IMR-90 (cell line): ENCODE data around the gene RHO. TPM values are rescaled to one million over a fixed set of nuclear protein-coding genes. Genes with fewer than 3 reads are reported as not detected.

Source experiments
- ATAC-seq: fragments of 200-7000 bp; cut with Tn5 transposase; 2 replicates; pipeline ENCODE4 v1.9.1; 2020; ENCODE audit warnings: low read depth, mild to moderate bottlenecking, moderate library complexity
- BruUV-seq: library from RNA; stranded (reverse); fragments of 400-500 nt; replicated peaks from 2 replicates; lab custom pipeline; 2021; lab: Mats Ljungman, UMichigan
- CTCF ChIA-PET: fragments of 300-600 bp; formaldehyde crosslinking; extraction: SDS; loops from one replicate; lab custom pipeline; 2021; ENCODE audit warnings: antibody characterized with exemption; lab: Yijun Ruan, JAX
- POLR2A ChIA-PET: fragments of 300-600 bp; sonication (Branson Sonifier 250); formaldehyde crosslinking; loops from one replicate; lab custom pipeline; 2022; ENCODE audit warnings: antibody characterized with exemption; ENCODE audit not compliant: unreplicated experiment; lab: Charles Lee
- DNase-seq: peaks from one replicate; pipeline ENCODE4 v3.0.0; 2013
- H2AFZ ChIP-seq: replicated peaks from 2 replicates; pipeline ENCODE3; 2013; ENCODE audit warnings: low read length, mild to moderate bottlenecking; ENCODE audit not compliant: poor library complexity
- H2AK5ac ChIP-seq: 2 replicates; pipeline ENCODE4 v1.6.1; 2013; ENCODE audit warnings: low read depth, low read length, inconsistent platforms
- H2AK9ac ChIP-seq: replicated peaks from 2 replicates; pipeline ENCODE3; 2013; ENCODE audit warnings: mild to moderate bottlenecking, low read depth, low read length, moderate library complexity; ENCODE audit not compliant: poor library complexity
- H2BK120ac ChIP-seq: 2 replicates; pipeline ENCODE4 v1.6.1; 2013; ENCODE audit warnings: low read depth, low read length, inconsistent platforms
- H2BK15ac ChIP-seq: 3 replicates; pipeline ENCODE4 v1.6.1; 2013; ENCODE audit warnings: low read depth, low read length, inconsistent platforms
- H2BK20ac ChIP-seq: 2 replicates; pipeline ENCODE4 v1.6.1; 2013; ENCODE audit warnings: low read depth, mild to moderate bottlenecking, inconsistent platforms, low read length, moderate library complexity
- H2BK5ac ChIP-seq: 2 replicates; pipeline ENCODE4 v1.6.1; 2013; ENCODE audit warnings: mild to moderate bottlenecking, low read depth, low read length, inconsistent platforms; ENCODE audit not compliant: poor library complexity, severe bottlenecking
- H3K14ac ChIP-seq: replicated peaks from 2 replicates; pipeline ENCODE4 v1.6.1; 2013; ENCODE audit warnings: low read depth, low read length, inconsistent platforms
- H3K18ac ChIP-seq: 2 replicates; pipeline ENCODE4 v1.6.1; 2013; ENCODE audit warnings: low read depth, low read length, control low read depth
- H3K23ac ChIP-seq: 2 replicates; pipeline ENCODE4 v1.6.1; 2013; ENCODE audit warnings: low read depth, low read length, inconsistent platforms
- H3K27ac ChIP-seq: 2 replicates; pipeline ENCODE4 v1.5.1; 2013; ENCODE audit warnings: mild to moderate bottlenecking, control low read depth, low read length; ENCODE audit not compliant: insufficient read depth
- H3K27me3 ChIP-seq: 2 replicates; pipeline ENCODE4 v1.6.1; 2013; ENCODE audit warnings: low read length; ENCODE audit not compliant: control insufficient read depth, insufficient read depth
- H3K36me3 ChIP-seq: 2 replicates; pipeline ENCODE4 v1.6.1; 2013; ENCODE audit warnings: low read length, mixed read lengths; ENCODE audit not compliant: control insufficient read depth, insufficient read depth
- H3K4ac ChIP-seq: 2 replicates; pipeline ENCODE4 v1.6.1; 2013; ENCODE audit warnings: low read depth, low read length, inconsistent platforms
- H3K4me1 ChIP-seq: 2 replicates; pipeline ENCODE4 v1.6.1; 2013; ENCODE audit warnings: low read length, mixed read lengths; ENCODE audit not compliant: control insufficient read depth, insufficient read depth
- H3K4me2 ChIP-seq: 2 replicates; pipeline ENCODE4 v1.6.1; 2013; ENCODE audit warnings: low read depth, mild to moderate bottlenecking, control low read depth, low read length, moderate library complexity
- H3K4me3 ChIP-seq: 2 replicates; pipeline ENCODE4 v1.5.1; 2013; ENCODE audit warnings: low read depth, mild to moderate bottlenecking, control low read depth, low read length, moderate library complexity; ENCODE audit not compliant: insufficient read depth
- H3K56ac ChIP-seq: 2 replicates; pipeline ENCODE4 v1.6.1; 2013; ENCODE audit warnings: low read length, inconsistent platforms; ENCODE audit not compliant: insufficient read depth; ENCODE audit errors: extremely low read depth
- H3K79me1 ChIP-seq, 2 experiments: 2 replicates each; pipeline ENCODE4 v1.6.1; 2013; ENCODE audit warnings: low read length in 2 of 2, inconsistent platforms in 1 of 2, low read depth in 1 of 2
- H3K9ac ChIP-seq: 2 replicates; pipeline ENCODE4 v1.6.1; 2013; ENCODE audit warnings: low read depth, low read length, control low read depth
- H3K9me1 ChIP-seq: 2 replicates; pipeline ENCODE4 v1.6.1; 2013; ENCODE audit warnings: low read length, inconsistent platforms; ENCODE audit not compliant: insufficient read depth
- H3K9me3 ChIP-seq: 2 replicates; pipeline ENCODE4 v1.6.1; 2013; ENCODE audit warnings: low read length; ENCODE audit not compliant: control insufficient read depth, insufficient read depth
- H4K20me1 ChIP-seq: 2 replicates; pipeline ENCODE4 v1.6.1; 2013; ENCODE audit warnings: low read length, inconsistent platforms; ENCODE audit not compliant: insufficient read depth
- H4K5ac ChIP-seq: 2 replicates; pipeline ENCODE4 v1.6.1; 2013; ENCODE audit warnings: mild to moderate bottlenecking, low read depth, low read length, control low read depth
- H4K8ac ChIP-seq, 2 experiments: 2 replicates each; pipeline ENCODE4 v1.6.1; 2013; ENCODE audit warnings: low read depth in 2 of 2, low read length in 2 of 2, control low read depth in 1 of 2, inconsistent platforms in 1 of 2
- H4K91ac ChIP-seq: 2 replicates; pipeline ENCODE4 v1.6.1; 2013; ENCODE audit warnings: low read depth, low read length, inconsistent platforms; ENCODE audit not compliant: insufficient read depth
- CTCF ChIP-seq: conservative IDR thresholded peaks from 2 replicates; pipeline ENCODE4 v1.5.1; 2012; ENCODE audit warnings: mild to moderate bottlenecking, low read depth, low read length, improper control_type of control experiment
- WGBS, 2 experiments: methylation state at CpG; one replicate each; pipeline versions ENCODE4 v1.1.5 to v1.1.7; 2013; ENCODE audit warnings: missing lambda C conversion rate in 2 of 2; ENCODE audit not compliant: insufficient read length in 1 of 2; ENCODE audit errors: extremely low coverage in 2 of 2; 5-methylcytosine and 5-hydroxymethylcytosine counted together
- dilution Hi-C: fragments of 300-500 bp; cut with HindIII; formaldehyde crosslinking; loops from one replicate; pipeline ENCODE4 v1.14.3; 2018; ENCODE audit warnings: low sequenced_read_pairs; ENCODE audit not compliant: unreplicated experiment
- in situ Hi-C: fragments of 300-500 bp; cut with MboI; formaldehyde crosslinking; loops from 3 replicates; pipeline ENCODE4 v1.14.3; 2019; ENCODE audit warnings: low sequenced_read_pairs, inconsistent platforms, mixed read lengths
- intact Hi-C: fragments of 100-400 bp; cut with micrococcal nuclease; formaldehyde crosslinking; loops from 2 replicates; pipeline ENCODE4 v1.10.0; 2022
- polyA plus RNA-seq, 3 experiments: library from polyadenylated mRNA; depleted of rRNA; stranded (reverse); fragments of >200 nt; gene quantifications; 2 replicates each; pipeline ENCODE4 v1.2.3, GENCODE V29; 2012; ENCODE audit warnings: low replicate concordance in 1 of 3
- total RNA-seq: library from RNA; depleted of rRNA; stranded (reverse); fragments of >200 nt; gene quantifications from 2 replicates; pipeline ENCODE4 v1.2.3, GENCODE V29; 2012

RHO gene
- total and polyA plus RNA-seq, 2 of the 4 experiments (the other 2 are of a cell fraction) = not detected

GRCh38 chr3:129530251-129530791 is 1.9 kb downstream of the RHO start:
- Histone ChIP-seq H3K4me2 (no peak overlapping the region), H2AFZ (peak overlapping the region; percentile 82), H4K8ac (peak overlapping the region in 1 of 2 experiments; percentile 55; a peak in 3 of 4 replicates), H3K23ac (peak overlapping the region; percentile 2; the same call in 1 of the 2 replicates), H3K4me3 (no peak overlapping the region), H3K27ac (no peak overlapping the region), H3K56ac (no peak overlapping the region), H3K4ac (peak overlapping the region; percentile 37), H2BK5ac (no peak overlapping the region), H3K14ac (peak overlapping the region; percentile 52; the same call in 1 of the 2 replicates), H2BK15ac (peak overlapping the region; percentile 71; the same call in 1 of the 3 replicates), H3K9me1 (peaks cover 8% of the 10 kb centered on the region), H2AK5ac (peak overlapping the region; percentile 75; the same call in 1 of the 2 replicates), H2AK9ac (peak overlapping the region; percentile 60), H2BK20ac (0 out of 2 replicates have a peak overlapping the region, but pooled peaks have one; percentile 0), H4K91ac (peak overlapping the region; percentile 65), H4K5ac (peak overlapping the region; percentile 33), H3K79me1 (no peaks in the 10 kb centered on the region), H3K18ac (peak overlapping the region; percentile 38), H4K20me1 (no peaks in the 10 kb centered on the region), H3K9ac (no peak overlapping the region), H2BK120ac (peak overlapping the region; percentile 73), H3K9me3 (no peaks in the 10 kb centered on the region), H3K4me1 (peaks cover 14% of the 10 kb centered on the region), H3K27me3 (no peaks in the 10 kb centered on the region), H3K36me3 (no peaks in the 10 kb centered on the region)
- no peak for TF ChIP-seq CTCF
- dilution Hi-C loops = no loop called here
- POLR2A ChIA-PET = no interaction called here
- in situ Hi-C loops = no loop called here
- ATAC-seq (peak; percentile 72), DNase-seq (peak; percentile 58)
- intact Hi-C loops = no loop called here
- CTCF ChIA-PET = no interaction called here
- WGBS, 2 experiments = 25% methylated on average over 2 of the region's 6 CpGs; no CpG with 5 or more reads in 1 of the 2 experiments
- no TSS peak for BruUV-seq
